Prostate gland (tissue), 2 donors: Measurements from ENCODE around the gene TPST1.

Experiments
- CTCF ChIP-seq, 4 experiments: fragments of 200-600 bp in 2 of 4; fragments of 450-650 bp in 2 of 4; sonication (generic) in 2 of 4; IDR thresholded peaks; 1 replicate in 3 of 4; 2 replicates in 1 of 4; pipeline ENCODE4 v1.5.1; 2016 to 2019; ENCODE audit warnings: antibody characterized with exemption in 4 of 4, mild to moderate bottlenecking in 2 of 4, moderate library complexity in 2 of 4
- POLR2A ChIP-seq: fragments of 450-650 bp; IDR thresholded peaks from one replicate; pipeline ENCODE4 v1.6.1; 2016; ENCODE audit warnings: antibody characterized with exemption, mild to moderate bottlenecking
- POLR2AphosphoS5 ChIP-seq: sonication (generic); formaldehyde crosslinking; IDR thresholded peaks from one replicate; pipeline ENCODE4 v1.6.1; 2017; ENCODE audit warnings: antibody characterized with exemption

DNA sequence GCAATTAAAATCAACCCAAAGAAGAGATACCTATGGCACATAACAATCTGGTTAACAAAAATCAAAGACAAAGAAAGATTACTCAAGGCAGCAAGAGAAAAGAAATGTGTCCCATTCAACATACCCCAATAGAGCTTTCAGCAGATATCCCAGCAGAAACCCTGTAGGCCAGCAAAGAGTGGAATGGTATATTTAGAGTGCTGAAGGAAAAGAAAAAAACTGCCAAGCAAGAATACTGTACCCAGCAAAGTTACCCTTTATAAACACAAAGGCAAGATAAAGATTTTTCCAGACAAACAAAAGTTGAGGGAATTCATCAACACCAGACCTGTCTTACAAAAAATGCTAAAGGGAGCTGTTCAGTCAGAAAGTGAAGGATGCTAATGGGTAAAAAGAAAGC, 131.6 kb downstream of the TPST1 start:
- TF ChIP-seq CTCF (IDR thresholded peaks at IDR 0.05) (no peak), POLR2A (no peak), POLR2AphosphoS5 (no peak)
